Measurements from ENCODE around the gene RPL29.
"Not testable (repeated sequence)": the region's sequence is repeated elsewhere in the genome, so short reads cannot be mapped to it uniquely, and the experiment has no call there.

RPL29 gene

DNA sequence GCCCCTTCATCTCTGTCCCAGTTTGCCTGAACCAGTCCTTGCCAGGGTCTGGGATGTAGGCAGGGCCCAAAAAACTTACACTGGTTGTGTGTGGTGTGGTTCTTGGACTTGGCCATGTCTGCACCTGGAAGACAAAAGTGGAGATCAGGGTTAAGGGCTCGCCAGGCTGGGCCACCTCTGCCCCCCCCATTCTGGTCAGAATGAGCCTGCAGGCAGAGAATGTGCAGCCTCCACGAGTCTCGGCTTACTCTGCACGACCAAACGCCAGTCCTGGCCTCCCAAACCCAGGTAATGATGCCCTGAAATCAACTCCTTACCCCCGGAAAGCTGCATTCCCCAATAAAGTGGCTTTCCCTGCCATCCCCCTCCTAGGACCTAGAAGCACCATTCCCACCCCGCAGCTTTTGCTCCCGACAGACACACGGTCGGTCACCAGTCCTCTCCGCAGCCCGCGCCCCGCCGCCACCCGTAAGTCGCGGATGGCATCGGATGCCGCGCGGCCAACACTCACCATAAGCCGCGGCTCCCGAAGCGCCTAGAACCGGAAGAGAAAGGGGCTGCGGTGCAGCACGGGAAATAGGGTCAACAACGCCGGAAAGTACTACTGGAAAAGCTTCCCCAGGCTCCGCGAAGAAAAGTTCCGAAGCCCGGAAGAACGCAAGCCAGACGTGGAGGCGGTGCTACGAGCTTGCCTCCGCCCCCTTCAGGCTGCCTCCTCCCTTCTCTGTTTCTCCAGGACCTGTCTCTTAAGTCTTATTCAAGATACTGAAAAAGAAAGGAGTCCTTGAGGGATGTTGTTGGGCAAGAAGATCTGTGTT, at the start of gene RPL29:
Gene RPL29, minus strand, starts transcription at position 550 of the 818 bp plus-strand sequence. Its CDS starts 434 bp downstream, at position 116.
- no peaks in the 10 kb centered on the region for H3K9me3 ChIP-seq (ENCODE audit: control insufficient read depth, insufficient read depth, low read depth, low read length)
- H3K4me3 ChIP-seq (ENCODE audit: low read depth, low read length): peak within 1 kb of the TSS; percentile 98
- no peaks in the 10 kb centered on the region for H3K27me3 ChIP-seq (ENCODE audit: control insufficient read depth, insufficient read depth, low read length)
- peak within 1 kb of the TSS; percentile 99 for H3K27ac ChIP-seq (ENCODE audit: low read depth, low read length)
- H3K4me1 ChIP-seq (ENCODE audit: control insufficient read depth, insufficient read depth, low read length): peaks cover 15% of the 10 kb centered on the region
- H3K9ac ChIP-seq (ENCODE audit: low read length): peak within 1 kb of the TSS; percentile 99
- peaks cover 42% of the 10 kb centered on the region for H3K36me3 ChIP-seq (ENCODE audit: control insufficient read depth, insufficient read depth, low read length)

DNA sequence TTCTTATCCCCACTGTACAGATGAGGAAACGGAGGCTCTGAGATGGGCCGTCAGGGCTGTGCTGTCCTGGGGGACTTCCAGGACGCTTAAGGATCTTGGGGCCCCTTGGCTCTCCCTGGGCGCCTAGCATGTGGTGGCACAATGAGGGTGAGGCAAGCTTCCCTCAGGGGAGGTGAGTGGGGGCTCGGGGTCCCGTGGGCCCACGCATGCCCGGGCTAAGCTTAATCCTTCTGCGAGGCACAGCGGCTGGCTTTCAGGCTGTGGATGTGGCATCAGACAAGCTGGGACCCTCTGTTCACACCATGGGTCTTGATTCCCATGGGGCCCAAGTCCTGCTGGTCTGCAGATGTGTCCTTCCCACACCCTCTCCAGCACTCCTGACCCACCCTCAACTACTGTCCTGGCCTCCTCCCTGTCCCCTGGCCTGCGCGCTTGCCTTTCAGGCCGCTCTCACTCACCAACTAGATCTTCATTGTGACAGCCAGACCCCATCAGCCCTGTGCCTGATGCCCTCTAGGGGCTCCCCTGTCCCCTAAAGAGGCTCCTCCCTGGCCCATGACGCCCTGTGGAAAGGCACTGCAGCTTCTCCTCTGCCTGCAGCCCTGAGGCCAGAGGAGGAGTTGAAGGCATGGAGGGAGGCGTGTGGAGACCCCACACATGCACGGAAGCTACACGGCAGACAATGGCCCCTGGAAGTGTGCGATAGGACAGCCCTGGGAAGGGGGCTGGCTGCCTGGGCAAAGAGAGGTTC, 49.3 kb upstream of the RPL29 start:
- Histone ChIP-seq H3K4me3 (ENCODE audit: low read depth, low read length) (no peak overlapping the region), H3K27ac (ENCODE audit: low read depth, low read length) (no peak overlapping the region), H3K36me3 (ENCODE audit: control insufficient read depth, insufficient read depth, low read length) (peaks cover 2% of the 10 kb centered on the region), H3K9ac (ENCODE audit: low read length) (no peak overlapping the region), H3K4me1 (ENCODE audit: control insufficient read depth, insufficient read depth, low read length) (peaks cover 27% of the 10 kb centered on the region; the same call in 1 of the 2 replicates), H3K9me3 (ENCODE audit: control insufficient read depth, insufficient read depth, low read depth, low read length) (no peaks in the 10 kb centered on the region), H3K27me3 (ENCODE audit: control insufficient read depth, insufficient read depth, low read length) (no peaks in the 10 kb centered on the region)

DNA sequence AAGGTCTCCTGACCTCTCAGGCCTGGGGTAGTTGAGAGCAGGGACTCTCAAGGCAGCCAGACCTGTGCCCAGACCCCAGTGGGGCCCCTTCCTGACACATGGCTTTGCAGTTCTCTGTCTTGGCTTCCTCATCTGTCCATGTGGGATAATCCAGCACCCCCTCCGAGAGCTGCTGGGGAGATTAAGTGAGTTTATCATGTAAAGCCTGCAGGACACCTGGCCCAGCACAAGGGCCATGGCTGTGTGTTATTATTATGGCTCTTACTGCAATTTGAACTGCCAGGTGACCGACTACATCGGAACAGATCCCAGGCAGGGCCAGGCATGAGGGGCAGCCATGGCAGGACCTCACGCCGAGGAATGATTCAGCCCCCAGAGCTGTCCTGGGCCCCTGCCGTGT, 48.1 kb upstream of the RPL29 start:
- H3K4me3 ChIP-seq (ENCODE audit: low read depth, low read length): no peak overlapping the region
- no peaks in the 10 kb centered on the region for H3K27me3 ChIP-seq (ENCODE audit: control insufficient read depth, insufficient read depth, low read length)
- H3K27ac ChIP-seq (ENCODE audit: low read depth, low read length): no peak overlapping the region
- no peaks in the 10 kb centered on the region for H3K36me3 ChIP-seq (ENCODE audit: control insufficient read depth, insufficient read depth, low read length)
- H3K9me3 ChIP-seq (ENCODE audit: control insufficient read depth, insufficient read depth, low read depth, low read length): no peaks in the 10 kb centered on the region
- no peak overlapping the region for H3K9ac ChIP-seq (ENCODE audit: low read length)
- peaks cover 28% of the 10 kb centered on the region; the same call in 1 of the 2 replicates for H3K4me1 ChIP-seq (ENCODE audit: control insufficient read depth, insufficient read depth, low read length)

DNA sequence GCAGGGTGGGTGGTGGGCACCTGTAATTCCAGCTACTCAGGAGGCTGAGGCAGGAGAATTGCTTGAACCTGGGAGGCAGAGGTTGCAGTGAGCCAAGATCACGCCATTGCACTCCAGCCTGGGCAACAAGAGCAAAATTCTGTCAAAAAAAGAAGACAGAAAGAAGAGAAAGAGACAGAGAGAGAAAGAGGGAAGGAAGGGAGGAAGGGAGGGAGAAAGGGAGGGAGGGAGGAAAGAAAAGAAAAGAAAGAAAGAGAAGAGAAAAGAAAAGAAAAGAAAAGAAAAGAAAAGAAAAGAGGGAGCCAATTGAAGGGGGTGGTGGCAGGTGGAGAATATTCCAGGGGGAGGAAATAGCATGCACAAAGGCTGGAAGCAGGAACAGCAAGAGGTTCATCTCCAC, 47.3 kb upstream of the RPL29 start:
- not testable (repeated sequence) for H3K9me3 ChIP-seq (ENCODE audit: control insufficient read depth, insufficient read depth, low read depth, low read length); H3K4me3 ChIP-seq (ENCODE audit: low read depth, low read length); H3K27ac ChIP-seq (ENCODE audit: low read depth, low read length); H3K27me3 ChIP-seq (ENCODE audit: control insufficient read depth, insufficient read depth, low read length); H3K36me3 ChIP-seq (ENCODE audit: control insufficient read depth, insufficient read depth, low read length); H3K9ac ChIP-seq (ENCODE audit: low read length)
- peaks cover 28% of the 10 kb centered on the region; the same call in 1 of the 2 replicates for H3K4me1 ChIP-seq (ENCODE audit: control insufficient read depth, insufficient read depth, low read length)

DNA sequence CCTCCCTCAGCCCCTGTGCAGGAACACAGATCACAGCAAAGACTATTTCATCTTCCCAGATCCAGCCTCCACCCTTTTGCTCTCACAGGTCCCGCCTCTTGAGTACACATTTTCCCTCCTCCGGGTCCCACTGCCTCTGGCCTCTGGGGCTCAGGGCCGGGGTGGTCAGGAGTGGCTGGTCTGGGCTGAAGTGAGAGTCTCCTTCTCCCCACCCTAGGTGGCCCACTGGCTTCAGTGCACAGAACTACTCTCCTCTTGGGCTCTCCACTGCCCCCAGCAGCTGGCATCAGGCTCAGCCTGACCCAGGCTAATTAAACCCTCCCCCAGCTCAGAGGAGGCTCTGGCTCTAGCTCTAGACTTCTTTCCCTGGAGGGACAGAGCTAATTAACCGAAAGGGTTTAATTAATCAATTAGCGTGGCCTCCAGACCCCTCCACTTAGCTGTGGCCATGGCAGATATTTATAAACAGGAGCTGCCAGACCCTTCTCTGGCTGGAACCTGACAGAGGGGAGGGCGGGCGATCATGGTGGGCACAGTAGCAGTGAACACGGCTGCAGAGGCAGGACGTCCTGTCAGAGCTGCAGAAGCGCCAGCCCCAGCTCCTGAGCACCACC, 45.5 kb upstream of the RPL29 start:
- Histone ChIP-seq H3K9me3 (ENCODE audit: control insufficient read depth, insufficient read depth, low read depth, low read length) (no peaks in the 10 kb centered on the region), H3K9ac (ENCODE audit: low read length) (no peak overlapping the region), H3K27me3 (ENCODE audit: control insufficient read depth, insufficient read depth, low read length) (no peaks in the 10 kb centered on the region), H3K36me3 (ENCODE audit: control insufficient read depth, insufficient read depth, low read length) (no peaks in the 10 kb centered on the region), H3K4me3 (ENCODE audit: low read depth, low read length) (no peak overlapping the region), H3K27ac (ENCODE audit: low read depth, low read length) (no peak overlapping the region), H3K4me1 (ENCODE audit: control insufficient read depth, insufficient read depth, low read length) (peaks cover 20% of the 10 kb centered on the region; the same call in 1 of the 2 replicates)

DNA sequence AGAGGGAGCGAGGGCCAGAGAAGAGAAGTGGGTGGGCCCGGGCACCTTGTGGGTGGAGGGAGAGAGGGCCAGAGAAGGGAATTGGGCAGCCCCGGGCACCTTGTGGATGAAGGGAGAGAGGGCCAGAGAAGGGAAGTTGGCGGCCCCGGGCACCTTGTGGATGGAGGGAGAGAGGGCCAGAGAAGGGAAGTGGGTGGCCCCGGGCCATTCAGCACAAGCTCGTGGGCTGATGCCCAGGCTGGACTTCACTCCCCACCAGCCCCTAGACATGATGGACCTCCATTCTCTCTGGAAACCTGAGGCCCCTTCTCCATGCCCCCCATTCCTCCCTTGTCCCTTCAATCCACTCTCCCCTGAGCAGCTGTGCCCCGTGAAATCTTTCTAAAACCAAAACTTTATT, 44.9 kb upstream of the RPL29 start:
- peaks cover 14% of the 10 kb centered on the region; the same call in 1 of the 2 replicates for H3K4me1 ChIP-seq (ENCODE audit: control insufficient read depth, insufficient read depth, low read length)
- no peaks in the 10 kb centered on the region for H3K9me3 ChIP-seq (ENCODE audit: control insufficient read depth, insufficient read depth, low read depth, low read length)
- no peak overlapping the region for H3K9ac ChIP-seq (ENCODE audit: low read length)
- H3K27me3 ChIP-seq (ENCODE audit: control insufficient read depth, insufficient read depth, low read length): no peaks in the 10 kb centered on the region
- no peak overlapping the region for H3K27ac ChIP-seq (ENCODE audit: low read depth, low read length)
- H3K4me3 ChIP-seq (ENCODE audit: low read depth, low read length): no peak overlapping the region
- no peaks in the 10 kb centered on the region for H3K36me3 ChIP-seq (ENCODE audit: control insufficient read depth, insufficient read depth, low read length)

DNA sequence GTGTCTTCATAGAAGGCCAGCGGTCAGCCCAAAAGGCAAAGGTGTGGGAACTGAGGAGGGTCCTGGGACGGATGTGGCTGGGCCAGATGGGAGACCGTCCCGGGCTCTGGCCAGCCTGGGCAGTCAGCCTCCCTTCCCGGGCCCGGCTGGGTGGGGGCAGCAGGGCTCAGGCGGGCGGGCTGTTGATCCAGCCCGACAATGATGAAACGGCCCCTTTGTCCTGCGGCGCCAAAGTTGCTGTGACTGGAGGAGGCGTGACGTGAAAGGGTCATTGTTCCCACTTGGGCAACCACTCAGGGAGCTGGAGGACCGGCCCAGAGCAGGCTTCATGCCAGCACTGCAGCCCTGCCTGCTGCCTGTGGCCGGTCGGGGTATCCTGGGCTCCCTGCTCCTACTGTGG, 44.2 kb upstream of the RPL29 start:
- Histone ChIP-seq H3K27ac (ENCODE audit: low read depth, low read length) (no peak overlapping the region), H3K4me1 (ENCODE audit: control insufficient read depth, insufficient read depth, low read length) (peaks cover 6% of the 10 kb centered on the region; the same call in 1 of the 2 replicates), H3K9ac (ENCODE audit: low read length) (no peak overlapping the region), H3K9me3 (ENCODE audit: control insufficient read depth, insufficient read depth, low read depth, low read length) (no peaks in the 10 kb centered on the region), H3K36me3 (ENCODE audit: control insufficient read depth, insufficient read depth, low read length) (no peaks in the 10 kb centered on the region), H3K27me3 (ENCODE audit: control insufficient read depth, insufficient read depth, low read length) (no peaks in the 10 kb centered on the region), H3K4me3 (ENCODE audit: low read depth, low read length) (no peak overlapping the region)

DNA sequence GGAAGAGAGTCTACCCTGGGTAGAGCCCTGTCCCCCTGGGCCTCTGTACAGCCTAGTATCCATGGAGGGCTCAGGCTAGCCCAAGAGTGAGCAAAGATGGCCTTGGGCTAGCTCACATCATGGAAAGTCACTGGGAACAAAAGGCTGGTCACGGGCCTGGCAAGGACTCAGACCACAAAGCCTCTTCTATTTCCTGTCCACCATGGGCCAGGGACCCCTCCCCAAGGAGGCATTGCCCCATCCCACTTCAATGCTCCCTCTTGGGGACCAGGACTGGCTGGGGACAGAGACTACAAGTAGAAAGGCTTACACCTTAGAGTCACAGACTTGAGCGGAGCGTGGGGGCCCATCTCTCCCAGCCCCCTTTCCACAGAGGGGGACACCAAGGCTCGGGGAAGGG, 43.7 kb upstream of the RPL29 start:
- no peak overlapping the region for H3K27ac ChIP-seq (ENCODE audit: low read depth, low read length)
- H3K27me3 ChIP-seq (ENCODE audit: control insufficient read depth, insufficient read depth, low read length): no peaks in the 10 kb centered on the region
- no peak overlapping the region for H3K9ac ChIP-seq (ENCODE audit: low read length)
- peaks cover 5% of the 10 kb centered on the region; the same call in 1 of the 2 replicates for H3K4me1 ChIP-seq (ENCODE audit: control insufficient read depth, insufficient read depth, low read length)
- no peaks in the 10 kb centered on the region for H3K9me3 ChIP-seq (ENCODE audit: control insufficient read depth, insufficient read depth, low read depth, low read length)
- H3K4me3 ChIP-seq (ENCODE audit: low read depth, low read length): no peak overlapping the region
- H3K36me3 ChIP-seq (ENCODE audit: control insufficient read depth, insufficient read depth, low read length): no peaks in the 10 kb centered on the region

DNA sequence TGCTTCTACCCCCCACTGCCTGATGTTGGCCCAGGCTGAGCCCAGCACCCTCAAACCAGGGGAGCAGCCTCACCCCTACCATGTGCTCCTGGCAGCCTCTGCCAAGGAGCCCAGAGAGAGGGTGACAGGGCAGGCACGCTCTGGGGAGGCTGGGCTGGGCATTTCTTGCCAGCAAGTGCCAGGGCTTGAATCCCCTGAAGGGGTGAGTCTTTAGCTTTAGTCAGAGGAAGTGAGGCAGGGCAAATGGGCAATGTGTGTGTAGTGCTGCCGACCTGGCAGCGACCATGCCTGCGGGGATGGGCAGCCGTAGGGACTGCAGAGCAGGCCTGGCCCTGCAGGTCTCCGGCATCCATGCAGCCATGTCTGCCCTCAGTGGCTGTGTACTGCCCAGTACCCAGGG, 42.5 kb upstream of the RPL29 start:
- no peaks in the 10 kb centered on the region for H3K36me3 ChIP-seq (ENCODE audit: control insufficient read depth, insufficient read depth, low read length)
- H3K4me1 ChIP-seq (ENCODE audit: control insufficient read depth, insufficient read depth, low read length): peaks cover 5% of the 10 kb centered on the region; the same call in 1 of the 2 replicates
- H3K4me3 ChIP-seq (ENCODE audit: low read depth, low read length): no peak overlapping the region
- H3K27ac ChIP-seq (ENCODE audit: low read depth, low read length): no peak overlapping the region
- H3K27me3 ChIP-seq (ENCODE audit: control insufficient read depth, insufficient read depth, low read length): no peaks in the 10 kb centered on the region
- no peak overlapping the region for H3K9ac ChIP-seq (ENCODE audit: low read length)
- H3K9me3 ChIP-seq (ENCODE audit: control insufficient read depth, insufficient read depth, low read depth, low read length): no peaks in the 10 kb centered on the region

DNA sequence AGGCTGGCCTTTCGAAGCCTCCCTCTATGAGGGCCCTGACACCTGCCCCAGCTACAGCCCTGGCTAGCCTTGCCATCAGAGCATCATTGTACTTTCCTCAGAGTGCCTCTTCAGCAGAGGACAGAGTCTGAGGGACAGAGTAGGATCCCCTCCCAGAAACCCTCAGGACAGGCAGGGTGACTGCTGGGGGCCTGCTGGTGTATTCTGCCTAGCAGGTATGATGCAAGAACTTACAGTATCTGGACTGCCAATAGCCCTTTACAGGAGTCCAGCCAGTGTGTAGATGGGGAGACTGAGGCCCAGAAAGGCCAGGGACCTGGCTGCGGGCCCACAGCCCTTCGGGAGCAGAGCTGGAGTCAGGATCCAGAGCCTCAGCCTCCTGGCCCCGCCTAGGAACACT, 41.6 kb upstream of the RPL29 start:
- Histone ChIP-seq H3K27ac (ENCODE audit: low read depth, low read length) (no peak overlapping the region), H3K36me3 (ENCODE audit: control insufficient read depth, insufficient read depth, low read length) (no peaks in the 10 kb centered on the region), H3K9ac (ENCODE audit: low read length) (no peak overlapping the region), H3K9me3 (ENCODE audit: control insufficient read depth, insufficient read depth, low read depth, low read length) (no peaks in the 10 kb centered on the region), H3K27me3 (ENCODE audit: control insufficient read depth, insufficient read depth, low read length) (no peaks in the 10 kb centered on the region), H3K4me1 (ENCODE audit: control insufficient read depth, insufficient read depth, low read length) (peaks cover 5% of the 10 kb centered on the region; the same call in 1 of the 2 replicates), H3K4me3 (ENCODE audit: low read depth, low read length) (no peak overlapping the region)

DNA sequence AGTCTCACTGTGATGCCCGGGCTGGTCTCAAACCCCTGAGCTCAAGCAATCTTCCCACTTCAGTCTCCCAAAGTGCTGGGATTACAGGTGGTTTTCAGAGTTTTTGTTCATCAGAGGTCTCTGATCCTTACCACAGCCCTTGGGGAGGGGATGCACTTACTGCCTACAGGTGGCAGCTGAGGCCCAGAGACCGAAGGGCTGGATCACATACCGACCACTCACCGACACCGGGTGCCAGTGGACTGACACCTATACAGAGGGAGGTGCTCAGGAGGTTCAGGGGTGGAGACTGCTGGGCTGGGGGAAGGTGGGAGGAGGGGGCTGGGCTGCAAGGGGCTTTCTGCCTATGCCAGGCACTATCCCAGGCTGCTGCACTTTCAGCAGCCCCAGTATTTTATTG, 41.1 kb upstream of the RPL29 start:
- Histone ChIP-seq H3K4me1 (ENCODE audit: control insufficient read depth, insufficient read depth, low read length) (peaks cover 5% of the 10 kb centered on the region; the same call in 1 of the 2 replicates), H3K36me3 (ENCODE audit: control insufficient read depth, insufficient read depth, low read length) (no peaks in the 10 kb centered on the region), H3K9ac (ENCODE audit: low read length) (no peak overlapping the region), H3K27me3 (ENCODE audit: control insufficient read depth, insufficient read depth, low read length) (no peaks in the 10 kb centered on the region), H3K27ac (ENCODE audit: low read depth, low read length) (no peak overlapping the region), H3K4me3 (ENCODE audit: low read depth, low read length) (no peak overlapping the region), H3K9me3 (ENCODE audit: control insufficient read depth, insufficient read depth, low read depth, low read length) (no peaks in the 10 kb centered on the region)

All from HUES6 (cell line).